HG03135 (cell line): Measurements from ENCODE around the gene GPR183.

ENCODE experiments used
- ATAC-seq: cut with Tn5 transposase; IDR thresholded peaks from one replicate; pipeline ENCODE4 v1.9.1; 2021; ENCODE audit warnings: mild to moderate bottlenecking, moderate library complexity; ENCODE audit not compliant: unreplicated experiment

The GPR183 gene

DNA sequence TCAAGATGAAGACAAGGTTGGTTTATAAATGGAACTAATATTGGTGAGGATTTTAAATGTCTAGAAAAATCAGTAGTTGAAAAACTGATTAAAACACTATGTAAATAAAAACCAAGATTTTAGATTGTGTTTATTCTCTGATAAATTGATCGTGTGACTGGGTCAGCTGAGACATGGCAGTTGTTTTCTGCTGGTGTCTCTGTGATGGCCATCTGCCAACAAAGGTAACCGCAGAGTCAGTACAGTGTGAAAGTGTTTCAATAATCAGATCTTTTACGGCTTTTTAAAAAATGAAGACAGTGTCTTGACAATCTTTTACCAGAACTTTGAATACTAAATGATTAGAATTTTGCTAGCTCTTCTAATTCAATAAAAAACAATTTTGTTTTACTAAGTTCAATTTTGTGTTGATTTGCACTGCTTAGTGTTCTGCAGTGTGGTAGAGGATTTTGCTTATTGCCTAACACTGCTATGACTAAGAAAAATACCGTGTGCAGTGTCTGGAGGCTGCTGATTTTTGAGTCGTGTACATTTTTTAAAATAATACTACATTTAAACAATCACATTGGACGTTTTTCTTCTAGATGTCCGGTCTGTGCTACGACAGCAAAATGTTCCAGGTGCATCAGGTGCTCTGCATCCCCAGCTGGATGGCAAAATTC, 32.7 kb upstream of the GPR183 start:
- ATAC-seq = no peak

DNA sequence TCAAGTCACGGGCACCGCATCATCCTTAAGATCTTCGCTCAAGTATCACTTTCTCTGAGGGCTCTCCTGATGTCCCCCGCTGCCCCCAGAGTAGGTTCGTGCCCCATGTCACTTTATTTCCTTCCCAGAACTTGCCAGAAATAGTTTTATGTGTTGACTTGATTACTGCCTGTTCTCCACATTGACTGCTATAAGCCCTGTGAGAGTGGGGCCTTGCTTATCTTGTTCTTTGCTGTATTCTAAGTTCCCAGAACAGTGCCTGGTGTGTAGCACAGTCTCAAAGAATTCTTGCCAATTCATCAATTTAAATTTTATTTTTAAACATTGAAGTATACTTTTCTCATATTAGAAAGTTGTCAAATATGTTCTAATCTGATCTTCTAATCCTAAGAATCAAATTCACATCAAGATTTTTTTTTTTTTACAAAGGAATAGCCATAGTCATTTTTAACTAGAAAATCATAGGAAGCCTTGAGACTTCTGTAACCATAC, 32.1 kb upstream of the GPR183 start:
- ATAC-seq = no peak

DNA sequence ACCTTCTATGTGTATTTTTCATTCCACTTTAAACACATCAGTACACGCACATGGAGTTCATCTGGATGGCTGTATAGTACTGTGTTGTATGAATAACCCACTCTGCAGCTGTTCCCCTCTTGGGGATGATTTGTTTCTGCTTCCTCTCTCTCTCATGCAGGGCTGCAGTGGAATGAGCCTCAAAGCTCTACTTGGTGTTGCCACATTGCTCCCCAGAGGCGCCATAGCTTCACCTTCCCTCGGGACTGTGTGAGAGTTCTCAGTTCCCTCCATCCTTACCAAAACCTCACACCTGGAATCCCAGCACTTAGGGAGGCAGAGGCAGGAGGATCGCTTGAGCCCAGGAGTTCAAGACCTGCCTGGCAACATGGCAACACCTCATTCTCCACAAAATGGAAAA, 28.4 kb upstream of the GPR183 start:
- no peak for ATAC-seq

DNA sequence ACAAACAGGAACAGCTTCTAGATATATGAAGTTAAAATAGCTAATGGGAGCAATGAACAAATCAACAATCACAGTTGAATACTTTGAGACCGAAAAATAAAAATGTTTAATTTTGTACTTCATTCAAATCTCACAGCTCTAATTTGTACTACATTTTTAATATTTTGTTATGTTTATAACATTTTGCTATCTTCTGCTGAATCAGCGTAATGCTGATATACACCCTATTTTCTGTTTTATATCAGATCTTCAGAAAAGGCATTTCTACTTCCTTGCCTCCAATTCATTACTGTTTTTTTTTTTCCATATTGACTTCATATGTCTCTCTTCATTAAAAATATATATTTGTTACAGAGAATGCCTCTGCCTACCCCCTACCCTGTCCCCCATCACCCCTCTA, 27.9 kb upstream of the GPR183 start:
- no peak for ATAC-seq

DNA sequence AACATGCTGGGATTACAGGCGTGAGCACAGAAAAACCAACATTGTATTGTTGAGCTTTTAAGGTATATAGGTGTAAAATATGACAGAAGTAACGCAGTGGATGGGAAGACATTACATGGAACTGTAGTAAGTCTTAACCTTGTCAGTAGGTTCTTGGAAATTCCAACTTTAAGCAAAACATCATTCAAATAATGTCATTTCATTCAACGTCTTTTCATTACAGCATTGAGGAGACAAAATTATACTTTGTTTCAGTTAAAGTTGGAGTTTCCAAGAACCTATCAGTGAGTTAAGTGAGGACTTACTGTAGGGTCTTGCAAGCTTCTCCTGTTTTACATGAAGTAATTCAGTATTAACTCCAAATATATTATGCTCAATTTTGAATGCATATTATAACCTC, 27.0 kb upstream of the GPR183 start:
- ATAC-seq = no peak

DNA sequence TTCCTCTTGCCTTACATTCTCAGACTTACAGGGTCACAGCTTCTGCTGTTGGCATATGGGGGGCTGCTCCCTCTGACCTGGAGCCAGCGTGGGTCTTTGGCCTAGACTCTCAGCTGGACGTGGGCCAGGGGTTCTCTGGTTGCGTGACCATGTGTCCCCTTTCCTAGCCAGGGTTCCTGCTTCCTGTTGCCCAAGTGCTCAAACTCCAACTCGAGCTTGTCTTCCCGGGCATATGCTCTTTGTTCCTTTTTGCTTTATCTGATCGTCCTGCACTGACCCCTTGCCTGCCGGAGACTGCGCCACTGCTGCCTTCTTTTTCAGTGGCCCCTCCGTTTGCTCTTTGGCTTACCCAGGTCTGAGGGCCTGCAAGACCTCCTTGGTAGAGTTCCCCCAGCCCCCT, 25.3 kb upstream of the GPR183 start:
- ATAC-seq = no peak

DNA sequence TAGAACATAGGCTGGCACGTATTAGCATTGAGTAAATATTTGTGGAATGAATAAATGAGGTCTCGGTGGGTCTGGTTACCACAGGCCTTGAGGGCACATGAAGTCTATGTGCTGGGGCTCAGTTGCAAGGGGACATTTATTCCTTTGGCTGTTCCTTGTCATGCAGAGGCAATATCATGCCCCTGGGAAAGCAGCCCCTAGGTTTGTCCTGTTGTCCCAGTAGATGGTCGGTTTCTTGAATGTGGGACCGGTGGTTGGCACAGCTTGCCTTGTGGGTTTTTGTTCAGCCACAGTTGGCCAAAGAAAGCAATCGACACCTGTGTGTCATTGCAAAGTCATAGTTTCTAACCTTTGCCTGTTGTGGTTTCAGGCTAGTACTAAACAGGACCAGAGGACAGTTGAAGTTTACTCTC, 24.7 kb upstream of the GPR183 start:
- ATAC-seq = no peak

DNA sequence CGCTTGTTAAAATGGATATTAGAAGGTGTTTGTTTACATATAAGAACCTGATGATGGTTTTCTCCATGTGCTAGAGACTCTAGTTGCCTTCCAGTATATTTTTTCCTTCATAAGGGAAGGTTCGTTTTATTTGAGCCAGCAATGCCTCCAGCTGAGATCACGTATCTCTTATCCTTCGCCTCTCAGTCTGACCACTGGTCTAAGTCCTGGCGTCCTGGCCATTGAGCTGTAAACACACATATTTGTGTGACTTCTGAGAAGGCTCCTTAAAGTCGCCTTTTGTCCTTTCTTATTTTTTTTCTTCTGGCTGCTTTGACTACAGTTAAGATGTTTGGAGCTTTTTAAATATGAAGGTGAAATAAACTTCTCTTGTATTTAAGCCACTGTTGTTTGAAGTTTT, 23.7 kb upstream of the GPR183 start:
- ATAC-seq = no peak

DNA sequence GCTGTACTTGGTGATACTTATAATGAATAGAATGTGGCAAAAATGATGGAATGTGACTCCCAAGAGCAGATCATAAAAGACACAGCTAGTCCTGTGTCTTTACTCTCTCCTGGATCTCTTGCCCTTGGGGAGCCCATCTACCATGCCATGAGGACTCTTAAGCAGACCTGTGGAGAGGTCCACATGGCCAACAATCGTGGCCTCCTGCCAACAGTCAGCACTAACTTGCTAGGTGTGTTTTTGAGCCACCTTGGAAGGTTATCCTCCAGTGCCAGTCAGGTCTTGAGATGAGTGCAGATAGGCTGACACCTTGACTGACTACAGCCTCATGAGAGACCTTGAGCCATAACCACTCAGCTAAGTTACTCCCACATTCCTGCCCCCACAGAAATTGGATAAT, 22.3 kb upstream of the GPR183 start:
- ATAC-seq = no peak

DNA sequence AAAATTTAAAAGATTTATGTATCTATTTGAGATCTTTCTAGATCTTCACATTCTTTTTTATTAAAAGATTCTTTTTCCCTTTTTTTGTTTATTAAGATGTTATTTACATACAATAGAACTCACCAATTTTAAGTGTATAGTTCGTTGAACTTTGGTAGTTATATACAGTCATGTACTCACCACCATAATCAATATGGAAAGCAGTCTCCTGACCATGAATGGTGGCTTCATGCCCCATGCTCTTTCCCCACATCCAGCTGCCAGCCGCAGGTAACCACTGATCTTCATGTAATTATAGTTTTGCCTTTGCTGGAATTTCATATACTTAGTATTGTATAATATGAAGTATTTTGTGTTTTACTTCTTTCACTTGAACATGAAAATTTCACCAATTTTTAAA, 20.6 kb upstream of the GPR183 start:
- no peak for ATAC-seq

DNA sequence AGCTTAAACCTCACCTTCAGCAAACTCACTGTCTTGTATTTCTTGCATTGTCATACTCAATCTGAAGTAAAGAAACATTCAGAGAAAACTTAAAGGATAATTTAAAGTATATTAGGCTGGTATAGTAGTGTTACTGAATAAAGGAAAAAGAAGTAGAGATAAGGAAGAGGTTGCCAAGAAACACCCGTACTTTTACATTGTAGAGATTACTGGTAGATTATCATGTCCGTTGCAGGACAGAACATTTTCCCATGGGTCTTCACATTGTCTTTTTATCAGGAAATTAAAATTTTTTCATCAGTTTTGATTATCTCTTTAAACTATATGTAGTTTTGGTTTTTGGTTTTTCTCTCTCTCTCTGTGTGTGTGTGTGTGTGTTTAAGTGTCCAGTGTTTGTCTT, 19.9 kb upstream of the GPR183 start:
- no peak for ATAC-seq

DNA sequence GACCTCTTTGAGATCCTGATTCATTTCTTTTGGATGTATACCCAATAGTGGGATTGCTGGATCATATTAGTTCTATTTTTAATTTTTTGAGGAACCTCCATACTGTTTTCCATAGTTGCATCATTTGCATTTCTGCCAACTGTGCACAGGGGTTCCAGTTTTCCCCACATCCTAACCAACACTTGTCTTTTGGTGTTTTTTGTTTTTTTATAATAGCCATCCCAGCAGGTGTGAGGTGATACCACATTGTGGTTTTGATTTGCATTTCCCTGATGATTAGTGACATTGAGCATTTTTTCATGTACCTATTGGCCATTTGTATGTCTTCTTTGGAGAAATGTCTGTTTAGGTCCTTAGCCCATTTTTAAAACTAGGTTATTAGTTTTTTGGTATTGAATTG, 18.8 kb upstream of the GPR183 start:
- ATAC-seq = no peak

DNA sequence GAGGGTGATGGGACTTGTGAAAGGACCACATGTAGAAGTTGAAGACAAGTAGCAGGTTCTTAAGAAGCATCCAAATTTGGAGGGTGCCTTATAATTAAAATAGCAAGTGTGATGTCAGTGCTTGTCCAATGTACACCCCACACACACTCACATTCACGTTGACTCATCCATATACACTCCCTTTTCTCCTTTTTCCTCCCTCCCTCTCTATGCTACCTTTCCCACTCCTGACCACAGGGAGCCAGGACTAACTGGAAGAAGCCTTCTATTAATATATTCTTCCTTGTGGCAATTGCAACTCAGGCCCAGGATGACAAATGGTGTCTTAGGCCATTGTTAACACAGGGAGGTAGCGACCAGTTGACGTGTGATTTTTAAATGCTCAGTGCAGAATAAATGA, 16.3 kb upstream of the GPR183 start:
- ATAC-seq = no peak

DNA sequence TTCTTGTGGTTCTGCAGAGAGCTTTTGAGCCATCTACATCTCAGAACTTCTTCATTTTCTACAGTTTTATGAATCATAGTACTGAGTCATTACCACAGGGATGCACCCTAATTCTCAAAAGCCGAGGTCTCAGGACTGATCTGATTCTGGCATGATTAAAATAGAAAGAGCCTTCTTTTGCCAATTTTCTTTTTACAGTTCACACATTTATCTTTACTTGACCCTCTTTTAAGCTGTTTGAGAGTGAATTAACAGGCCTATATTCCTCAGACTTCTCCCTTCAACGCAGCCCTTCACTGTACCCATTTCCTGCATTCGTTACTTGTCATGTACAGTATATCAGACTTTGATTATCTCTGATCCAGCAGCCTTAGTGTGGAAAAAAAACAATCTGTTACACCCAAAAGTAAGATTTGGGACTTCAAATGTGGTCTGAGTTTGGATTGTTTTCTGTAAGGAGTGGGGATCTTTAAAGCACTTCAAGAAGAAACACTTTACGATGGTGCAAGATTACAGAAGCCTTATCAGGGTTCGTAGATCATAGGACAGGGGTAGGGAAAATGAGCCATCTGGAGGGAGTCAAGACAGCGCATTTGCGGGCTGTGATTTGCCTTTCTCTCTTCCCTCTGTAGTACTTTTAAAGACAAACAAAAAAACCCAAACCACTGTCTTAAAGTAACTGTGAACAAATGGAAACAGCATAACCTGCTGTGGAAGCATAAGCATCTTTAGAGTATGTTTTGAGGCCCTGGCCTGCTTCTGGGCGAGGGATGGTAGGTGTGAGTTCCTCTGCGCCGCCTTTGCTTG, 15.3 kb upstream of the GPR183 start:
- ATAC-seq = peak; percentile 87

DNA sequence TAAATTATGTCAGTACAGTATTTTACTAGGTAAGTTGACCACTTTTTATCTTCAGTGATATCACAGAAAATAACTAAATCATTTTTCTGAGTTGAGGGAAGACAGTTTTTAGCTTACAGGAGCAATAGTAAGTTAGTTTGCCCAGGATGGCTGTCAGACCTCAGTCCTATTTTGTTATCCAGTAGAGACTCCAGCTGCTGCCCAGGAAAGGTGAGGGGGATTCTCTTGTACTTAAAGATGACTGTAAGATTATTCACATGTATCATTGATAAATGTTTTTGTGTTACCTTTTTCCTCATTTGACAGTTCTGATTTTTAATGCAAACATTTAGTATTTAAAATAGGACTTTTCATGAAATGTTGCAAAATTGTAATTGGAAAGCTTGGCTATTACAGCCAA, 14.5 kb upstream of the GPR183 start:
- no peak for ATAC-seq

DNA sequence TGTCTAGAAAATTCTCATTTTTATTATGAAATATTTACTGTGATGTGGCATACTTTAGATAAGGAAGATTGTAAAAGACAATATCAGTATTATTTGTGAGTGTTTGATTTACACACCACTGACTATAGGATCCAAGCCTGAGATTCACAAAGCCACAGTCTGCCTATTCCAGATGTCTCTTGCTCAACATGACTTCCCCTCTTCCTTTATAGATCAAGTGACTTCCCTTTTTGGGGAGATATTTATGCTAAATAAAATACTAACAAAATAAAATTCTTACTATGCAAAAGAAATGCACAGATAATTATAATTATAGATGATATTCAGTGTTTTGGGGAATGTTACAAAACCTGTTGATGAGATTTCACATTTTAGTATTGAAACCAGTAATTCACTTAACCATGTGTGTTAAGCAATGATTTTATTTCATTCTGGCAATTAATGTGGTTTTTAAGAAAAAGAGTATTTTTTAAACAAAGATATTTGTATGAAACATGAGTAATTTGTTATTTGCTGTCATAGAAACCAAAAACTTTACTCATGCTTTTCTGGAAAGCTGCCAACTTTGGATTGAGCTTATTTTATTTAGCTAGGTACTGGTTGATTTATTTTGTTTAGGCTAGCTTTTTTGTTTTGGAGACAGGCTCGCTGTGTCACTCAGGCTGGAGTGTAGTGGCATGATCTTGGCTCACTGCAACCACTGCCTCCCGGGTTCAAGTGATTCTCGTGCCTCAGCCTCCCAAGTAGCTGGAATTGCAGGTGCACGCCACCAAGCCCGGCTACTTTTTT, 13.7 kb upstream of the GPR183 start:
- no peak for ATAC-seq

DNA sequence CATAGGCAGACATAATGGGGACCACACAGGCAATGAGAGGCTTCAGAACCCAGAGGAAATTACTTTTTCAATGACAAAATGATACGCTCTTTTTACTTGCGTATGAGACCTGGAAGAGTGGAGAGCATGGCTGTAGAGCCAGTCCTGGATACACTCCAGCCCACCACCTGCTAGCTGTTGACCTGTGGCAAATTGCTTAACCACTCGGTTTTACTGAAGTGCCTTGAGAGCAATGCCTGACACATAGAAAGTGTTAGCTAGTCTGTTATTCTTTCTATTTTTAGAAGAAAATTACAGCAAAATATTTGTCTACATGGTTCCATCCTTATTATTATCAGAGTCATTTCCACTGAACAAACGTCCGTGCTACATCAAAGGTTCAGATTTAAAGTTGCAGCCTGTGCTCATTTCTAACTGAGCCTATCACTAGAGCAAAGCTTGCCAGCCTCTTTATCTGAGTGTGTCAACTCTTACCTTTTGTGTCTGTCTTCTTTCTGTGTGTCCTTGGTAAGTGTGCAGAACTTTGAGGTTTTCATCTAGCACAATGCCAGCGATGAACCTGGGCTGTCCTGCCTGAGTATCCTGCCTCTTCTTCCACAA, 9.6 kb upstream of the GPR183 start:
- ATAC-seq = no peak

DNA sequence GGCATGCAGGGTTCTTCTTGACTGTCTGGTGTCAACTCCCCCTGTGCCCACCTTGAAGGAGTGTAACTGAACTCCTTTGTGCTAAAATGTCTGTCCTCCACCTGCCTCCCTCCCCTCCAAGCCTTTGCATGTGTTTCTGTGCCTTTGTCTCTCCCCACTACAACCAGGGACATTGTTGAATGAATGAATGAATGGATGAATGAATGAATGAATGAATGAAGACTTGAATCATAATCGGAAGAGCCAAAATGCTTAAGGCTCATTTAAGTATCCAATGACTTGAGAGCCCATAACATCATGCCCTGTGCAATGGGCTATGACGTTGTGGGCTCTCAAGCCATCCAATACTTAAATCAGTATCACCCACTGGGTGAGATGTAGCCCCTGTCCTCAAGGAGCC, 9.0 kb upstream of the GPR183 start:
- ATAC-seq = no peak

DNA sequence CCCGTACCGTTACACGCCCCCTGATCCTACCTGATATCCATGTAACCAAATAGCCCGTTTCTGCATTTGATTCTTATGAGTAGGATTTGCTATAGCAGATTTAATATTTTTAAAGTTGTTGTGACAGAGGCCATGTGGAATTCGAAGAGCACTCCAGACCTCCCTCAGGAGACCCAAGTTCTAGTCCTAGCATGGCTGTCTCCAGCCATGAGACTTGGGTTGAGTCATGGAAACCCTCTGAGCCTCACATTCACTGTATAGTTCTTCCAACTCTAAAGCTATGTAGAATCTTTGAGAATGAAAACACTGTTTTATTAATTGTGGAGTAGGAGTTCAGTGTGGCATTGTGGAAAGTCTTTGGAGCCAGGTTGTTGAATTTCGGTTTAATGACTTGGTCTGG, 8.0 kb upstream of the GPR183 start:
- no peak for ATAC-seq

DNA sequence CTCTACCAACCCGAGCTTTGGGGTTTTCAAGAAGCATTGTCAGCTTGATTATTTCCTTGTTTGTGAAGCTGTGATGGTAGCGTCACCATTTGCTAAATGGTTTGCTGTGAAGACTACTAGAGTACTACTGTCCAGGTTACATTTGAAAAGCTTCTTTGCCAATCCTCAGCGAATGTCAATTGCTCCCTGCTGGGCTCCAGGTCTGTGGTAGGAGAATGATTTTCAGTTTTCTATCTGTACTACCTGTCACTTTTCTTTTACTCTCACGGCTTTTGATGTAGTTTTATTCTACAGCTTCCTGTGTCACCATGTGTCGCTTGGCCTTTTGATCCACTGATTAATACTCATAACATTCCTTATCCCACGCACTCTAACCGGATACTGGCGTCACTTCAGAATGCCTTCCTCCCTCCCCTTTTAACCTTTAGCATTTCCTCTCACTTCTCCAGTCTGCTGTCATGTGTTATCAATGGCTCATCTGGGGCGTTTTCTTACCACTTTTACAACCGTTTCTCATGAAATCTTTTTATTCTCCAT, 7.5 kb upstream of the GPR183 start:
- no peak for ATAC-seq

DNA sequence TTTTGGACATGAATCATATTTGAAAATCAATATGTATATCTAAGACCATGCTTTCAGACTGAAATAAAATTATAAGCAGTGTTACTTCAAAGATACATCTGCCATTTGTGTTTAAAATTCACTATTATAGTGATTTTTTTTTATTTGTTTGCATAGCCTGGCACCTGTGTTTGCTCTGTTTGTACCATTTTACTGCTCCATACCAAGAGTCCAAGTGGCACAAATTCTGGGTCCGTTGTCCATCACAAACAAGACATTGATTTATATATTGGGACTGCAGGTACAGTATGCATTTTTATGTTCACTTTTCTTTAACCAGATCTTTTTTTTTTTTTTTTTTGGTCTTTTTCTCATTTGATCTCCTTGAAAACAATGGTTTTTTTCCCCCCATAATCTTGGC, 6.7 kb upstream of the GPR183 start:
- no peak for ATAC-seq
